CD8-positive, alpha-beta memory T cell (primary cell): ENCODE measurements around the gene ESYT2. TPM values are rescaled to one million over a fixed set of nuclear protein-coding genes. Genes with fewer than 3 reads are reported as not detected.
A peak's percentile ranks its signal among the peaks of the same experiment; 100 is the strongest.

Experiments
- CTCF ChIA-PET: fragments of 350-600 bp; sonication (Branson Sonifier 250); formaldehyde crosslinking; loops from one replicate; lab custom pipeline; 2021; ENCODE audit warnings: antibody characterized with exemption; lab: Charles Lee
- POLR2A ChIA-PET: fragments of 350-600 bp; sonication (Branson Sonifier 250); formaldehyde crosslinking; loops from one replicate; lab custom pipeline; 2021; ENCODE audit warnings: antibody characterized with exemption; lab: Charles Lee
- DNase-seq, 5 donors: peaks; one replicate each; pipeline versions ENCODE4 v3.0.0 to v3.0.0-alpha.2; 2020 to 2022; ENCODE audit warnings: mixed read lengths in 1 of 5
- H3K27ac ChIP-seq: one replicate; pipeline ENCODE4 v1.7.0; 2013; ENCODE audit warnings: low read depth, mild to moderate bottlenecking, low read length, moderate library complexity
- H3K27me3 ChIP-seq: 2 replicates; pipeline ENCODE4 v1.7.0; 2013; ENCODE audit warnings: low read length, mild to moderate bottlenecking; ENCODE audit not compliant: insufficient read depth, poor library complexity, severe bottlenecking
- H3K36me3 ChIP-seq: 2 replicates; pipeline ENCODE4 v1.7.0; 2013; ENCODE audit warnings: mild to moderate bottlenecking, low read length, moderate library complexity; ENCODE audit not compliant: insufficient read depth
- H3K4me1 ChIP-seq: 2 replicates; pipeline ENCODE4 v1.7.0; 2013; ENCODE audit warnings: mild to moderate bottlenecking, low read length, moderate library complexity; ENCODE audit not compliant: insufficient read depth
- H3K4me3 ChIP-seq: 2 replicates; pipeline ENCODE4 v1.7.0; 2013; ENCODE audit warnings: mild to moderate bottlenecking, low read length
- H3K9me3 ChIP-seq: 2 replicates; pipeline ENCODE4 v1.7.0; 2013; ENCODE audit warnings: mild to moderate bottlenecking, low read length
- H3K27ac Mint-ChIP-seq, 8 donors: one replicate each; pipeline ENCODE4 v1.8.0; 2020 to 2021; ENCODE audit warnings: mixed read lengths in 8 of 8, mild to moderate bottlenecking in 6 of 8, inconsistent platforms in 3 of 8, moderate library complexity in 3 of 8
- H3K27me3 Mint-ChIP-seq, 2 donors: one replicate each; pipeline ENCODE4 v1.8.0; 2020 to 2021; ENCODE audit warnings: mixed read lengths in 2 of 2, mild to moderate bottlenecking in 1 of 2, moderate library complexity in 1 of 2
- H3K36me3 Mint-ChIP-seq, 3 donors: one replicate each; pipeline ENCODE4 v1.8.0; 2020 to 2021; ENCODE audit warnings: mixed read lengths in 3 of 3, inconsistent platforms in 1 of 3, mild to moderate bottlenecking in 1 of 3
- H3K4me1 Mint-ChIP-seq, 3 donors: one replicate each; pipeline ENCODE4 v1.8.0; 2020 to 2021; ENCODE audit warnings: mixed read lengths in 3 of 3, inconsistent platforms in 1 of 3, mild to moderate bottlenecking in 1 of 3
- H3K4me3 Mint-ChIP-seq, 7 donors: one replicate each; pipeline ENCODE4 v1.8.0; 2020 to 2021; ENCODE audit warnings: mixed read lengths in 7 of 7, mild to moderate bottlenecking in 6 of 7, moderate library complexity in 4 of 7, inconsistent platforms in 2 of 7
- H3K9me3 Mint-ChIP-seq, 5 donors: one replicate each; pipeline ENCODE4 v1.8.0; 2020 to 2022; ENCODE audit warnings: mixed read lengths in 5 of 5, mild to moderate bottlenecking in 3 of 5, moderate library complexity in 2 of 5, inconsistent platforms in 1 of 5
- polyA plus RNA-seq: library from polyadenylated mRNA; unstranded; fragments of 300-500 nt; fragmentation: Illumina TruSeq; gene quantifications from one replicate; pipeline ENCODE4 v1.2.3, GENCODE V29; 2021
- total RNA-seq, 2 experiments: library from RNA; stranded (reverse); gene quantifications; one replicate each; pipeline ENCODE4 v1.2.3, GENCODE V29; 2021

Gene ESYT2
- total and polyA plus RNA-seq, 3 experiments from 2014 or later: 55.6 to 99.4 (median 56.1) TPM

- Histone ChIP-seq H3K36me3 (peaks cover 36% of the 10 kb centered on the region), H3K4me1 (no peaks in the 10 kb centered on the region), H3K9me3 (no peaks in the 10 kb centered on the region), H3K4me3 (no peak overlapping the region), H3K27me3 (no peaks in the 10 kb centered on the region), H3K27ac (no peak overlapping the region)
- DNase-seq: no peak
- Mint-ChIP-seq H3K4me1 (peaks cover 4 to 10% (median 5%) of the 10 kb centered on the region in 3 donors), H3K27ac (peak overlapping the region in 3 of 8 donors; percentile 32 to 48 (median 47)), H3K9me3 (peaks cover 0 to 1% (median 0%) of the 10 kb centered on the region in 5 donors), H3K27me3 (no peaks in the 10 kb centered on the region), H3K4me3 (no peak overlapping the region), H3K36me3 (peaks cover 0 to 63% (median 23%) of the 10 kb centered on the region in 3 donors)
- POLR2A ChIA-PET: no interaction called here
- CTCF ChIA-PET: interaction anchor here (1.2 kb wide), 1 partner anchor 17 kb away, joined by 3 read pairs; no protein-coding TSS in a partner anchor
These were observed 97.5 kb downstream of the ESYT2 start for GRCh38 chr7:158731761-158732160.

- no peak overlapping the region for H3K4me3 ChIP-seq
- Mint-ChIP-seq H3K4me3 (no peak overlapping the region), H3K9me3 (peaks cover 0 to 1% (median 0%) of the 10 kb centered on the region in 5 donors), H3K27me3 (no peaks in the 10 kb centered on the region), H3K27ac (peak overlapping the region in 5 of 8 donors; percentile 1 to 72 (median 14)), H3K4me1 (peaks cover 4 to 15% (median 5%) of the 10 kb centered on the region in 3 donors), H3K36me3 (peaks cover 0 to 54% (median 21%) of the 10 kb centered on the region in 3 donors)
- ChIA-PET POLR2A (no interaction called here), CTCF (interaction anchor here (0.8 kb wide), 1 partner anchor 247 kb away, joined by 3 read pairs; no protein-coding TSS in a partner anchor)
- DNase-seq: no peak
- no peaks in the 10 kb centered on the region for H3K27me3 ChIP-seq
- H3K27ac ChIP-seq: no peak overlapping the region
- H3K36me3 ChIP-seq: peaks cover 28% of the 10 kb centered on the region
- H3K4me1 ChIP-seq: no peaks in the 10 kb centered on the region
- no peaks in the 10 kb centered on the region for H3K9me3 ChIP-seq
These were observed 98.6 kb downstream of the ESYT2 start for GRCh38 chr7:158730383-158731346.

GRCh38 chr7:158729646-158730382, 99.5 kb downstream of the ESYT2 start:
- H3K27me3 Mint-ChIP-seq: no peaks in the 10 kb centered on the region
- H3K4me3 Mint-ChIP-seq: peak overlapping the region in 1 of 7 donors; percentile 83
- Histone ChIP-seq H3K36me3 (peaks cover 23% of the 10 kb centered on the region), H3K9me3 (no peaks in the 10 kb centered on the region), H3K27ac (no peak overlapping the region), H3K4me1 (no peaks in the 10 kb centered on the region), H3K27me3 (no peaks in the 10 kb centered on the region), H3K4me3 (no peak overlapping the region)
- no peak for DNase-seq
- peaks cover 4 to 15% (median 5%) of the 10 kb centered on the region in 3 donors for H3K4me1 Mint-ChIP-seq
- peaks cover 0 to 45% (median 14%) of the 10 kb centered on the region in 3 donors for H3K36me3 Mint-ChIP-seq
- H3K27ac Mint-ChIP-seq: peak overlapping the region in 6 of 8 donors; percentile 33 to 82 (median 53)
- peaks cover 0 to 1% (median 0%) of the 10 kb centered on the region in 5 donors for H3K9me3 Mint-ChIP-seq
- POLR2A ChIA-PET: no interaction called here
- CTCF ChIA-PET: interaction anchor here (0.8 kb wide), 1 partner anchor 248 kb away, joined by 3 read pairs; no protein-coding TSS in a partner anchor

- POLR2A ChIA-PET: no interaction called here
- H3K4me1 ChIP-seq: no peaks in the 10 kb centered on the region
- H3K9me3 ChIP-seq: no peaks in the 10 kb centered on the region
- no peak overlapping the region for H3K27ac ChIP-seq
- Mint-ChIP-seq H3K9me3 (peaks cover 0 to 3% (median 0%) of the 10 kb centered on the region in 5 donors), H3K27me3 (no peaks in the 10 kb centered on the region), H3K27ac (peak overlapping the region in 1 of 8 donors; percentile 96), H3K36me3 (peaks cover 0 to 38% (median 12%) of the 10 kb centered on the region in 3 donors), H3K4me1 (peaks cover 4 to 15% (median 5%) of the 10 kb centered on the region in 3 donors), H3K4me3 (no peak overlapping the region)
- H3K36me3 ChIP-seq: peaks cover 19% of the 10 kb centered on the region
- H3K4me3 ChIP-seq: no peak overlapping the region
- no peaks in the 10 kb centered on the region for H3K27me3 ChIP-seq
- CTCF ChIA-PET: no interaction called here
- no peak for DNase-seq
These were observed 100.2 kb downstream of the ESYT2 start for GRCh38 chr7:158728911-158729645.

- no peak for DNase-seq
- no peaks in the 10 kb centered on the region for H3K27me3 Mint-ChIP-seq
- no peak overlapping the region for H3K27ac Mint-ChIP-seq
- Histone ChIP-seq H3K27me3 (no peaks in the 10 kb centered on the region), H3K27ac (no peak overlapping the region), H3K4me3 (no peak overlapping the region), H3K4me1 (no peaks in the 10 kb centered on the region), H3K9me3 (no peaks in the 10 kb centered on the region), H3K36me3 (peaks cover 10% of the 10 kb centered on the region)
- H3K36me3 Mint-ChIP-seq: peaks cover 0 to 28% (median 10%) of the 10 kb centered on the region in 3 donors
- ChIA-PET CTCF (no interaction called here), POLR2A (no interaction called here)
- peaks cover 0 to 3% (median 0%) of the 10 kb centered on the region in 5 donors for H3K9me3 Mint-ChIP-seq
- peaks cover 4 to 15% (median 5%) of the 10 kb centered on the region in 3 donors for H3K4me1 Mint-ChIP-seq
- H3K4me3 Mint-ChIP-seq: no peak overlapping the region
These were observed 101.6 kb downstream of the ESYT2 start for GRCh38 chr7:158727690-158728089.

- H3K36me3 Mint-ChIP-seq: peaks cover 0 to 15% (median 8%) of the 10 kb centered on the region in 3 donors
- peaks cover 4 to 15% (median 5%) of the 10 kb centered on the region in 3 donors for H3K4me1 Mint-ChIP-seq
- ChIA-PET CTCF (no interaction called here), POLR2A (interaction anchor here (0.7 kb wide), 1 partner anchor 64 kb away, joined by 4 read pairs; no protein-coding TSS in a partner anchor)
- no peaks in the 10 kb centered on the region for H3K27me3 Mint-ChIP-seq
- H3K27ac ChIP-seq: no peak overlapping the region
- H3K36me3 ChIP-seq: no peaks in the 10 kb centered on the region
- H3K9me3 Mint-ChIP-seq: peaks cover 0 to 3% (median 0%) of the 10 kb centered on the region in 5 donors
- H3K9me3 ChIP-seq: no peaks in the 10 kb centered on the region
- no peaks in the 10 kb centered on the region for H3K27me3 ChIP-seq
- no peak for DNase-seq
- no peak overlapping the region for H3K4me3 Mint-ChIP-seq
- H3K27ac Mint-ChIP-seq: no peak overlapping the region
- H3K4me3 ChIP-seq: no peak overlapping the region
- H3K4me1 ChIP-seq: no peaks in the 10 kb centered on the region
These were observed 103.0 kb downstream of the ESYT2 start for GRCh38 chr7:158726277-158726807.

GRCh38 chr7:158725506-158725800, 103.9 kb downstream of the ESYT2 start:
- Mint-ChIP-seq H3K4me3 (no peak overlapping the region), H3K27me3 (no peaks in the 10 kb centered on the region), H3K4me1 (peaks cover 4 to 13% (median 5%) of the 10 kb centered on the region in 3 donors), H3K27ac (peak overlapping the region in 1 of 8 donors; percentile 44), H3K9me3 (peaks cover 0 to 3% (median 0%) of the 10 kb centered on the region in 5 donors), H3K36me3 (peaks cover 0 to 8% (median 8%) of the 10 kb centered on the region in 3 donors)
- no peaks in the 10 kb centered on the region for H3K9me3 ChIP-seq
- no peak overlapping the region for H3K27ac ChIP-seq
- no peaks in the 10 kb centered on the region for H3K27me3 ChIP-seq
- no peaks in the 10 kb centered on the region for H3K4me1 ChIP-seq
- H3K4me3 ChIP-seq: no peak overlapping the region
- H3K36me3 ChIP-seq: no peaks in the 10 kb centered on the region
- DNase-seq: no peak
- POLR2A ChIA-PET: no interaction called here
- CTCF ChIA-PET: no interaction called here
